Lung microvascular endothelial cell (primary cell): ENCODE data around the gene DTWD1. TPM values are rescaled to one million over a fixed set of nuclear protein-coding genes. Genes with fewer than 3 reads are reported as not detected.

Source experiments
- total RNA-seq: library from RNA; depleted of rRNA; stranded (reverse); fragments of >200 nt; gene quantifications from 2 replicates; pipeline ENCODE4 v1.2.1, GENCODE V29; 2014

The DTWD1 gene
- total RNA-seq, 1 donor from 2014 or later = 12.1 TPM

Other genes starting within 250 kb of the DTWD1 start
- gene FGF7, start 197.8 kb upstream of the DTWD1 start, total RNA-seq = not detected in 2 replicates
- 0.99 and 2.2 TPM in 2 replicates for gene FAM227B, start 230 bp upstream of the DTWD1 start, total RNA-seq